Heart left ventricle (tissue), 16 donors: ENCODE data around the gene CALHM3. TPM values are rescaled to one million over a fixed set of nuclear protein-coding genes. Genes with fewer than 3 reads are reported as not detected.
A peak's percentile ranks its signal among the peaks of the same experiment; 100 is the strongest.

ENCODE experiments used
- ATAC-seq, 4 donors: fragments of 200-7000 bp; cut with Tn5 transposase; one replicate each; pipeline ENCODE4 v1.9.1; 2020 to 2022; ENCODE audit warnings: moderate library complexity in 4 of 4, mild to moderate bottlenecking in 3 of 4, moderate number of reproducible peaks in 1 of 4
- DNase-seq, 5 donors: peaks; one replicate each; pipeline ENCODE4 v3.0.0-alpha.2; 2020
- H3K27ac ChIP-seq, 12 donors: fragments of 200-600 bp; sonication (generic) in 4 of 12; one replicate each; pipeline versions ENCODE4 v1.5.0 to v1.8.0; 2016 to 2022; ENCODE audit warnings: mild to moderate bottlenecking in 2 of 12
- H3K27me3 ChIP-seq, 9 donors: fragments of 200-600 bp; sonication (generic) in 2 of 9; one replicate each; pipeline versions ENCODE4 v1.5.1 to v1.8.0; 2016 to 2022; ENCODE audit warnings: mild to moderate bottlenecking in 3 of 9
- H3K36me3 ChIP-seq, 9 donors: fragments of 200-600 bp; sonication (generic) in 2 of 9; one replicate each; pipeline versions ENCODE4 v1.5.0 to v1.8.0; 2018 to 2022; ENCODE audit warnings: mild to moderate bottlenecking in 2 of 9
- H3K4me1 ChIP-seq, 12 donors: fragments of 200-600 bp; sonication (generic) in 4 of 12; one replicate each; pipeline versions ENCODE4 v1.5.0 to v1.8.0; 2016 to 2022; ENCODE audit warnings: mild to moderate bottlenecking in 3 of 12
- H3K4me3 ChIP-seq, 12 donors: fragments of 200-600 bp; sonication (generic) in 4 of 12; one replicate each; pipeline versions ENCODE4 v1.5.0 to v1.8.0; 2017 to 2022; ENCODE audit warnings: mild to moderate bottlenecking in 9 of 12, moderate library complexity in 4 of 12
- H3K9me3 ChIP-seq, 12 donors: fragments of 200-600 bp; sonication (generic) in 4 of 12; one replicate each; pipeline versions ENCODE4 v1.5.0 to v1.8.0; 2016 to 2022; ENCODE audit warnings: mild to moderate bottlenecking in 1 of 12
- CTCF ChIP-seq, 12 donors: fragments of 200-600 bp; sonication (generic) in 4 of 12; IDR thresholded peaks; one replicate each; pipeline versions ENCODE4 v1.5.0 to v1.8.0; 2018 to 2022; ENCODE audit warnings: antibody characterized with exemption in 12 of 12, mild to moderate bottlenecking in 5 of 12
- POLR2A ChIP-seq, 2 donors: fragments of 450-650 bp; IDR thresholded peaks; one replicate each; pipeline ENCODE4 v1.6.1; 2017; ENCODE audit warnings: antibody characterized with exemption in 2 of 2, mild to moderate bottlenecking in 2 of 2, moderate library complexity in 2 of 2
- WGBS, 4 donors: extraction: QIAGEN DNeasy Blood & Tissue Kit in 2 of 4; methylation state at CpG; one replicate each; pipeline versions ENCODE4 v1.1.5 to v1.1.7; 2013 to 2018; 5-methylcytosine and 5-hydroxymethylcytosine counted together
- intact Hi-C, 10 donors: fragments of 100-400 bp; cut with DNase I; formaldehyde crosslinking; loops; one replicate each; pipeline versions ENCODE4 v1.11.1 to v1.14.2; 2022
- polyA plus RNA-seq, 2 donors: library from polyadenylated mRNA; stranded (reverse); fragments of 200-250 nt; gene quantifications; one replicate each; pipeline ENCODE4 v1.2.3, GENCODE V29; 2013
- total RNA-seq, 9 donors: library from RNA; depleted of rRNA in 2 of 9; stranded (reverse); fragments of >200 nt in 2 of 9; fragmentation: NEBNext Ultra II Directional in 3 of 9; extraction: Animal tissue kit (Norgen Biotek cat#: 25700) in 3 of 9; gene quantifications; one replicate each; pipeline versions ENCODE4 v1.1.0 to v1.2.4, GENCODE V29; 2016 to 2023
- donor health status: ischemic (EF 13 %, LVEDD 7.1; RV severe dilation, severe dysfunction).
- donor health status: healthy with polysubstance abuse.
- donor health status: DM: no; HTN: yes; CAD: no.
- donor health status: DM: no; HTN: no; CAD: no.
- donor health status: ischemic (EF 25% LVEDD 6.9; RV normal size, moderate dysfunction).
- donor health status: ischemic (EF 25% LVEDD 5.7; RV mildly dilated, moderate dysfunction).
- donor health status: healthy.
- donor health status: DM: yes; HTN: yes; CAD: no.
- donor health status: ischemic (EF 35%, LVEDD 5.7; RV mildly dilated, moderate dysfunction).
- donor health status: nonischemic (EF 11% LVEDD 7.7; RV severe dilation, severe dysfunction).
- donor health status: DM: yes; HTN: yes; CAD: no.
- donor health status: PGD.
- donor health status: ischemic (EF 29% LVEDD 5.4; RV normal size, mild dysfunction).
- donor health status: nonischemic (EF 23%, LVEDD 6.1; RV moderate dilation, normal function).

CALHM3 gene
- total and polyA plus RNA-seq, 11 donors = not detected

- peak; percentile 35 to 60 (median 50) for ATAC-seq
- no peaks in the 10 kb centered on the region for H3K27me3 ChIP-seq
- peaks cover 4 to 56% (median 47%) of the 10 kb centered on the region in 12 donors for H3K4me1 ChIP-seq
- peak in 4 of 5 donors; percentile 42 to 72 (median 54) for DNase-seq
- intact Hi-C loops = no loop called here
- no peak overlapping the region for H3K4me3 ChIP-seq
- peaks cover 0 to 99% (median 92%) of the 10 kb centered on the region in 9 donors for H3K36me3 ChIP-seq
- no peaks in the 10 kb centered on the region for H3K9me3 ChIP-seq
- peak overlapping the region in 9 of 12 donors; percentile 12 to 75 (median 34) for H3K27ac ChIP-seq
- TF ChIP-seq CTCF (IDR thresholded peaks at IDR 0.05) (no peak), POLR2A (IDR thresholded peaks at IDR 0.05) (no peak)
- WGBS, 4 donors = 53 to 63% (median 59%) methylated on average over 13 of the region's 13 CpGs
These were observed 37.0 kb downstream of the CALHM3 start for GRCh38 chr10:103442031-103442461.

- TF ChIP-seq CTCF (IDR thresholded peaks at IDR 0.05) (no peak), POLR2A (IDR thresholded peaks at IDR 0.05) (no peak)
- peaks cover 0 to 99% (median 92%) of the 10 kb centered on the region in 9 donors for H3K36me3 ChIP-seq
- ATAC-seq (no peak), DNase-seq (no peak)
- no peaks in the 10 kb centered on the region for H3K9me3 ChIP-seq
- H3K27ac ChIP-seq = peak overlapping the region in 7 of 12 donors; percentile 12 to 75 (median 34)
- H3K4me3 ChIP-seq = no peak overlapping the region
- 76 to 90% (median 84%) methylated on average over 8 of the region's 8 CpGs for WGBS, 4 donors
- peaks cover 4 to 52% (median 42%) of the 10 kb centered on the region in 12 donors for H3K4me1 ChIP-seq
- intact Hi-C loops = no loop called here
- no peaks in the 10 kb centered on the region for H3K27me3 ChIP-seq
These were observed 37.4 kb downstream of the CALHM3 start for GRCh38 chr10:103441611-103442010.

- H3K27me3 ChIP-seq = no peaks in the 10 kb centered on the region
- ATAC-seq (no peak), DNase-seq (no peak)
- WGBS, 4 donors = 89 to 98% (median 97%) methylated on average over 8 of the region's 8 CpGs
- intact Hi-C loops = no loop called here
- peaks cover 0 to 99% (median 94%) of the 10 kb centered on the region in 9 donors for H3K36me3 ChIP-seq
- H3K4me3 ChIP-seq = no peak overlapping the region
- H3K27ac ChIP-seq = peak overlapping the region in 2 of 12 donors; percentile 37 to 75
- peaks cover 0 to 49% (median 39%) of the 10 kb centered on the region in 12 donors for H3K4me1 ChIP-seq
- TF ChIP-seq POLR2A (IDR thresholded peaks at IDR 0.05) (no peak), CTCF (IDR thresholded peaks at IDR 0.05) (no peak)
- H3K9me3 ChIP-seq = no peaks in the 10 kb centered on the region
These were observed 37.8 kb downstream of the CALHM3 start for GRCh38 chr10:103441206-103441605.

GRCh38 chr10:103440416-103440815, 38.6 kb downstream of the CALHM3 start:
- ATAC-seq (no peak), DNase-seq (no peak)
- intact Hi-C loops = no loop called here
- Histone ChIP-seq H3K9me3 (no peaks in the 10 kb centered on the region), H3K4me1 (peaks cover 0 to 41% (median 31%) of the 10 kb centered on the region in 12 donors), H3K27me3 (no peaks in the 10 kb centered on the region), H3K36me3 (peaks cover 0 to 100% (median 96%) of the 10 kb centered on the region in 9 donors), H3K27ac (no peak overlapping the region), H3K4me3 (no peak overlapping the region)
- 91 to 95% (median 94%) methylated on average over 14 of the region's 14 CpGs for WGBS, 4 donors
- no peak for TF ChIP-seq POLR2A (IDR thresholded peaks at IDR 0.05)
- TF ChIP-seq CTCF (IDR thresholded peaks at IDR 0.05) = no peak
